Brain pericyte (primary cell): ENCODE measurements around the gene TC2N.
"Not testable (repeated sequence)": the region's sequence is repeated elsewhere in the genome, so short reads cannot be mapped to it uniquely, and the experiment has no call there.

Source experiments
- DNase-seq: peaks from one replicate; pipeline ENCODE4 v3.0.0-alpha.2; 2012; ENCODE audit warnings: low read depth, low spot score

TC2N gene

GRCh38 chr14:91867316-91867988 is at the start of gene TC2N:
TSS of gene TC2N (minus strand) at chr14:91867536. CDS start at chr14:91813769, 53,767 bp downstream.
- DNase-seq = no peak

GRCh38 chr14:91912035-91912434 is 44.7 kb upstream of the TC2N start:
- DNase-seq = no peak

GRCh38 chr14:91911474-91912032 is 44.2 kb upstream of the TC2N start:
- no peak for DNase-seq

- no peak for DNase-seq
Measured at GRCh38 chr14:91910196-91910595, 42.9 kb upstream of the TC2N start.

GRCh38 chr14:91906374-91906773 is 39.0 kb upstream of the TC2N start:
- no peak for DNase-seq

- DNase-seq = no peak
Measured at GRCh38 chr14:91904956-91905645, 37.8 kb upstream of the TC2N start.

- no peak for DNase-seq
Measured at GRCh38 chr14:91904483-91904882, 37.1 kb upstream of the TC2N start.

- no peak for DNase-seq
Measured at GRCh38 chr14:91903070-91903469, 35.7 kb upstream of the TC2N start.

- DNase-seq = no peak
Measured at GRCh38 chr14:91902336-91902735, 35.0 kb upstream of the TC2N start.

GRCh38 chr14:91901449-91902226 is 34.3 kb upstream of the TC2N start:
- no peak for DNase-seq

- DNase-seq = no peak
Measured at GRCh38 chr14:91899806-91900205, 32.5 kb upstream of the TC2N start.

- no peak for DNase-seq
Measured at GRCh38 chr14:91899213-91899612, 31.9 kb upstream of the TC2N start.

- no peak for DNase-seq
Measured at GRCh38 chr14:91898372-91898771, 31.0 kb upstream of the TC2N start.

GRCh38 chr14:91897716-91898115 is 30.4 kb upstream of the TC2N start:
- DNase-seq = not testable (repeated sequence)

GRCh38 chr14:91897106-91897701 is 29.9 kb upstream of the TC2N start:
- DNase-seq = no peak

- DNase-seq = no peak
Measured at GRCh38 chr14:91896419-91896818, 29.1 kb upstream of the TC2N start.

- no peak for DNase-seq
Measured at GRCh38 chr14:91893669-91894068, 26.3 kb upstream of the TC2N start.

- no peak for DNase-seq
Measured at GRCh38 chr14:91893007-91893406, 25.7 kb upstream of the TC2N start.

- no peak for DNase-seq
Measured at GRCh38 chr14:91891721-91892220, 24.4 kb upstream of the TC2N start.

GRCh38 chr14:91891101-91891500 is 23.8 kb upstream of the TC2N start:
- no peak for DNase-seq

- no peak for DNase-seq
Measured at GRCh38 chr14:91890291-91890749, 23.0 kb upstream of the TC2N start.
